Activated CD8-positive, alpha-beta memory T cell treated with anti-CD3 and anti-CD28 coated beads, Interleukin-2, amount 10 ng/mL, durations not matched to agents 7 days and 5 days (primary cell): ENCODE data around the gene FAM83G. TPM values are rescaled to one million over a fixed set of nuclear protein-coding genes. Genes with fewer than 3 reads are reported as not detected.
"Not testable (repeated sequence)": the region's sequence is repeated elsewhere in the genome, so short reads cannot be mapped to it uniquely, and the experiment has no call there.

Experiments
- ATAC-seq: fragments of 150-1000 bp; cut with Tn5 transposase; one replicate; pipeline ENCODE4 v1.10.0; 2021; ENCODE audit warnings: moderate library complexity
- CTCF ChIA-PET: fragments of 350-600 bp; sonication (Branson Sonifier 250); formaldehyde crosslinking; loops from one replicate; lab custom pipeline; 2021; ENCODE audit warnings: antibody characterized with exemption; lab: Charles Lee
- DNase-seq: peaks from one replicate; pipeline ENCODE4 v3.0.0-alpha.2; 2020
- H3K27ac Mint-ChIP-seq: one replicate; pipeline ENCODE4 v1.8.0; 2021; ENCODE audit warnings: mild to moderate bottlenecking, mixed read lengths
- H3K27me3 Mint-ChIP-seq: one replicate; pipeline ENCODE4 v1.8.0; 2021; ENCODE audit warnings: mixed read lengths
- H3K36me3 Mint-ChIP-seq: one replicate; pipeline ENCODE4 v1.8.0; 2021; ENCODE audit warnings: mild to moderate bottlenecking, mixed read lengths
- H3K4me1 Mint-ChIP-seq: one replicate; pipeline ENCODE4 v1.8.0; 2021; ENCODE audit warnings: mixed read lengths
- H3K4me3 Mint-ChIP-seq: one replicate; pipeline ENCODE4 v1.8.0; 2021; ENCODE audit warnings: mild to moderate bottlenecking, moderate library complexity, mixed read lengths
- H3K9me3 Mint-ChIP-seq: one replicate; pipeline ENCODE4 v1.8.0; 2022; ENCODE audit warnings: low read depth, mixed read lengths
- total RNA-seq, 2 experiments: library from RNA; stranded (reverse); gene quantifications; one replicate each; pipeline ENCODE4 v1.2.3, GENCODE V29; 2021

The FAM83G gene
- 1 to 10 TPM; 4.7 to 4.8 TPM for total RNA-seq

- no peaks in the 10 kb centered on the region for H3K36me3 Mint-ChIP-seq
- peaks cover 15% of the 10 kb centered on the region for H3K27me3 Mint-ChIP-seq
- CTCF ChIA-PET: interaction anchor here (1.4 to 3.8 kb wide), 3 partner anchors 44 to 644 kb away, joined by 3 to 15 read pairs (median 4); partner anchors contain the start of gene ALDH3A2
- H3K9me3 Mint-ChIP-seq: no peaks in the 10 kb centered on the region
- H3K4me3 Mint-ChIP-seq: peak within 1 kb of the TSS; percentile 81
- peaks cover 19% of the 10 kb centered on the region for H3K4me1 Mint-ChIP-seq
- DNase-seq (peak; percentile 88), ATAC-seq (peak; percentile 88)
- H3K27ac Mint-ChIP-seq: peak within 1 kb of the TSS; percentile 70
Observed at GRCh38 chr17:19004421-19005136, at the start of gene FAM83G. Gene FAM83G (minus strand): TSS chr17:19004764. CDS start chr17:19004041, 723 bp downstream.

DNA sequence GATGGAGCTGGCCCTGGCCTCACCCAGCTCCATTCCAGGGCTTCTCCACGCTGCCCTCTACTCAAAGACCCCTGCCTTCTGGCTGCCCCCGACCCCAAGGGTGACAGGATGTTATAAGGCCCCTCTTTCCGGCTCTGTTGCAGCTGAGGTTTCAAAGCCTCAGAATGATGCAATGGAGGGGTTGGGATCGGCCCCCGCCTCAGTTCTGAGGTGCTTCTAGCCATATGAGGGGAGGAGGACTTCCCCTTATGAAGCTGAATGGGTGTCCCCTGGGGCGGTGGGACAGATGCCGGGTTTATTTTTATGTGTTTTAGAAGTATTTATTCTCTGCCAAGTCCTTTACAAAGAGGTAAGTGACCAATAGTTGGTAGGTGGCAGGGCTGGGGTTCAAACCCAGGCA, 44.3 kb upstream of the FAM83G start:
- H3K9me3 Mint-ChIP-seq: not testable (repeated sequence)

DNA sequence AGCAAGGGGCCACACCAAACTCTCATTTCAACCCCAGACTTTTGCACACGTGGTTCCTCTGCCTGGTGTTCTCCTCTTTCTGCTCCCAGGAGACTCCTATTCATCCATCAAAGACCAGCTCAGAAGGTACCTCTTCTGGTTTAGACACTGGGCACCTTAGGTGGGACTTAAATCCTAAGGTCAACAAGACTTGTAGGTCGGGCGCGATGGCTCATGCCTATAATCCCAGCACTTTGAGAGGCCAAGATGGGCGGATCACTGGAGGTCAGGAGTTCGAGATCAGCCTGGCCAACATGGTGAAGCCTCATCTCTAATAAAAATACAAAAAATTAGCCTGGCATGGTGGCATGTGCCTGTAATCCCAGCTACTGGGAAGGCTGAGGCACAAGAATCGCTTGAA, 42.9 kb upstream of the FAM83G start:
- ATAC-seq, H3K4me1 Mint-ChIP-seq, DNase-seq, H3K4me3 Mint-ChIP-seq, H3K36me3 Mint-ChIP-seq, H3K9me3 Mint-ChIP-seq, CTCF ChIA-PET, H3K27me3 Mint-ChIP-seq, H3K27ac Mint-ChIP-seq: not testable (repeated sequence)

More for the DNA sequence above, 44.3 kb upstream of the FAM83G start:
- ATAC-seq, H3K4me3 Mint-ChIP-seq, DNase-seq, CTCF ChIA-PET, H3K27ac Mint-ChIP-seq, H3K4me1 Mint-ChIP-seq, H3K36me3 Mint-ChIP-seq, H3K27me3 Mint-ChIP-seq: not testable (repeated sequence)

- H3K27me3 Mint-ChIP-seq, H3K36me3 Mint-ChIP-seq, H3K27ac Mint-ChIP-seq, CTCF ChIA-PET, DNase-seq, H3K4me1 Mint-ChIP-seq, H3K4me3 Mint-ChIP-seq, H3K9me3 Mint-ChIP-seq: not testable (repeated sequence)
- ATAC-seq: peak; percentile 84
Observed at GRCh38 chr17:19046782-19047375, 42.3 kb upstream of the FAM83G start, which contains the start of gene GRAP. Gene GRAP (minus strand): TSS chr17:19046957. CDS start chr17:19046926, 31 bp downstream.

- H3K9me3 Mint-ChIP-seq, CTCF ChIA-PET, DNase-seq, H3K36me3 Mint-ChIP-seq, H3K27me3 Mint-ChIP-seq, ATAC-seq, H3K4me1 Mint-ChIP-seq, H3K4me3 Mint-ChIP-seq, H3K27ac Mint-ChIP-seq: not testable (repeated sequence)
Observed at GRCh38 chr17:19044643-19045042, 40.1 kb upstream of the FAM83G start.

DNA sequence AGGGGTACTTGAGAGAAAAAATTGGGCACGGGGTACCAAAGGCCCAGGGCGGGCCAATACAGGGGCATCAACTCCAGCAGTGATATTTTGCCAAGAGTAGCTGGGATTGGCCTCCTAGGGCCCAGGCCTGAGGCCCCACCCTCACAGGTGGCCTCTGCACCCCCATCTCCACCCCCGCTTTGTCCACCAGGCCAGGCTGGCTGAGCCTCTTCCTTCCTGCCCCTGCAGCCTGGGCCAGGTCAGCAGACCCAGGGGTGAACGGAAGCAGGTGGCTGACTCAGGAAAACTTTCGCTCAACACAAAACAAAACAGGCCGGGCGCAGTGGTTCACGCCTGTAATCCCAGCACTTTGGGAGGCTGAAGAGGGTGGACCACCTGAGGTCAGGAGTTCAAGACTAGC, 38.5 kb upstream of the FAM83G start:
- ATAC-seq, H3K4me3 Mint-ChIP-seq, H3K27me3 Mint-ChIP-seq, CTCF ChIA-PET, H3K36me3 Mint-ChIP-seq, H3K27ac Mint-ChIP-seq, H3K4me1 Mint-ChIP-seq, H3K9me3 Mint-ChIP-seq, DNase-seq: not testable (repeated sequence)

DNA sequence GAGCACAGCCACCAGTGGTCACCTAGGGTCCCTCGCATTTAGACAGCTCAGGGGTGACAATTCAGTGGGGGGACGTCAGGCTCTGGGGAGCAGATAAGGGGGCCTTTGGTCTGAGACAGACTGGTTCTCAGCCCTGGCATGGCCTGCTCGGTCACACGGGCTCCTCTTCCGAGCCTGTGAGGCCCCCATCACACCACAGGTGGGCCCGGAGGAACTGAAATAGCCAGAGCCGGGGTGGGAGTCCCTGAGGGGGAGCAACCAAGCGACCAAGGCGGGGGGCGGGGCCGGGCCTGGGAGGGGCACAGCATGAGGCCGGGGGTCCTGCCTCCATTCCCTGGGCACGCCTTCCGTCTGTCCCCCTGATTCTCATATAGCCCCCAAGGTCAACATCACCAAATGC, 37.8 kb upstream of the FAM83G start:
- H3K4me1 Mint-ChIP-seq, CTCF ChIA-PET, H3K27me3 Mint-ChIP-seq, ATAC-seq, H3K4me3 Mint-ChIP-seq, H3K36me3 Mint-ChIP-seq, DNase-seq, H3K9me3 Mint-ChIP-seq, H3K27ac Mint-ChIP-seq: not testable (repeated sequence)

DNA sequence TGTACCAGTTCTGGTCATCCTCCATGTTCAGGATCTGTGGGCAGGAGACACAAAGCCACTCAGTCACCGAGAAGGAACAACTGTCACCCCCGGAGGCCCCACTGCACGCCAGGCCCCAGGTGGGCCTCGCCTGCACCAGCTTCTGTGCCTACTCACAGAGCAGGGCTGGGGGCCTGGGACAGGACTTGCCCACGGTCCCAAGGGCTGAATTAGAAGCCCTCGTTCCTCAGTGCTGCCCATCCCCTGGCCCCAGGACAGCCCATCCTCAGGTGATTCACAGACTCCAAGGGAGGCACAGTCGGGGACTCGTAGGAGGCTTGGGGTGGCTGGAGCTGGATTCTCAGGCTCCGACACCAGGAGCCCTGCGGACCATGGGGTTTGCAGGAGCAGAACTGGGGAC, 37.3 kb upstream of the FAM83G start:
- H3K27ac Mint-ChIP-seq, H3K9me3 Mint-ChIP-seq, CTCF ChIA-PET, DNase-seq, H3K27me3 Mint-ChIP-seq, ATAC-seq, H3K4me1 Mint-ChIP-seq, H3K4me3 Mint-ChIP-seq, H3K36me3 Mint-ChIP-seq: not testable (repeated sequence)

- ATAC-seq: peak; percentile 36
- H3K4me1 Mint-ChIP-seq, H3K9me3 Mint-ChIP-seq, H3K4me3 Mint-ChIP-seq, H3K27me3 Mint-ChIP-seq, H3K36me3 Mint-ChIP-seq, H3K27ac Mint-ChIP-seq, CTCF ChIA-PET, DNase-seq: not testable (repeated sequence)
Observed at GRCh38 chr17:19040350-19040749, 35.8 kb upstream of the FAM83G start.

DNA sequence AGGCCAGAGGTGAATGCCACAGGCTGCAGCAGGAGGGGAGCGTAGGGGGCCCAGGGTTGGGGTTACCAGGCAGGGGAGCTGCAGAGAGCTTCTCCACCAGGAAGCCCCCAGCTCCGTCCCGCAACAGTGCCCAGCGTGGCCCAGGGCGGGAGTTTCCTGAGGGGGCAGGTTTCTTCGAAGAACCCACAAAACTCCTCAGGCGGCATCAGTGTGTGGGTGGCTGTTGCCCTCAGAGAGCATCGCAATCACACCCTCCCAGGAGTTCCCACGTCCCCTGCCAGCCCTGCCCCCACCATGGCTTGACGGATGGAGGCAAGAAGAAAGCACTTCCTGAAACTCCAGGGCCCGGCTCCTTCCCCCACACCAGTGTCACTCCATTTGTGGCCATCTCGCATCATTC, 34.2 kb upstream of the FAM83G start:
- H3K36me3 Mint-ChIP-seq, H3K4me1 Mint-ChIP-seq, CTCF ChIA-PET, ATAC-seq, DNase-seq, H3K4me3 Mint-ChIP-seq, H3K27me3 Mint-ChIP-seq, H3K9me3 Mint-ChIP-seq, H3K27ac Mint-ChIP-seq: not testable (repeated sequence)

GRCh38 chr17:19038007-19038406, 33.4 kb upstream of the FAM83G start:
- H3K4me1 Mint-ChIP-seq, CTCF ChIA-PET, H3K4me3 Mint-ChIP-seq, H3K36me3 Mint-ChIP-seq, H3K27me3 Mint-ChIP-seq, DNase-seq, ATAC-seq, H3K9me3 Mint-ChIP-seq, H3K27ac Mint-ChIP-seq: not testable (repeated sequence)

- H3K27me3 Mint-ChIP-seq, H3K27ac Mint-ChIP-seq, DNase-seq, H3K4me3 Mint-ChIP-seq, H3K9me3 Mint-ChIP-seq, ATAC-seq, H3K36me3 Mint-ChIP-seq, H3K4me1 Mint-ChIP-seq, CTCF ChIA-PET: not testable (repeated sequence)
Observed at GRCh38 chr17:19037547-19037946, 33.0 kb upstream of the FAM83G start.

DNA sequence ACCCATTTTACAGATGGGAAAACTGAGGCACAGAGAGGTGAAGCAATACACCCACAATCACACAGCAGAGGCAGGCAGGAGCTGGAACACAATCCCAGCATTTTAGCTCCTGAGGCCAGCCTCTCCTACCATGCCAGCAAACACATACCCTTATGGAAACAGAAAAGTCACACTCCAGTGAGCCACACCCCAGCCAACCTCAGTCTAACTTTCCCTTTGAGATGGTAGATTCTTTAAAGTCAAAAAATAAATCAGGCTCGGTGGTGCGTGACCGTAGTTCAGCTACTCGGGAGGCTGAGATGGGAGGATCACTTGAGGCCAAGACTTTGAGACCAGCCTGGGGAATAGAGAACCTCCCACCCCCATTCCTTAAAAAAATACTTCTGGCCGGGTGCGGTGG, 31.6 kb upstream of the FAM83G start:
- H3K4me3 Mint-ChIP-seq, H3K27ac Mint-ChIP-seq, H3K36me3 Mint-ChIP-seq, H3K9me3 Mint-ChIP-seq, ATAC-seq, DNase-seq, H3K4me1 Mint-ChIP-seq, CTCF ChIA-PET, H3K27me3 Mint-ChIP-seq: not testable (repeated sequence)

GRCh38 chr17:19032377-19032988, 27.9 kb upstream of the FAM83G start:
- H3K27me3 Mint-ChIP-seq, CTCF ChIA-PET, H3K9me3 Mint-ChIP-seq, H3K4me1 Mint-ChIP-seq, H3K27ac Mint-ChIP-seq, H3K36me3 Mint-ChIP-seq, DNase-seq, H3K4me3 Mint-ChIP-seq: not testable (repeated sequence)
- ATAC-seq: peak; percentile 81
